Neuronal stem cell (in vitro differentiated cells): Measurements from ENCODE around the gene C4orf33.

ENCODE experiments used
- DNase-seq: peaks from one replicate; pipeline ENCODE4 v3.0.0-alpha.2; 2013; ENCODE audit warnings: low spot score
- H2AFZ ChIP-seq: one replicate; pipeline ENCODE4 v1.6.1; 2013; ENCODE audit warnings: mild to moderate bottlenecking, low read length, inconsistent platforms
- H2AK5ac ChIP-seq: 2 replicates; pipeline ENCODE4 v1.6.1; 2013; ENCODE audit warnings: low read depth, mild to moderate bottlenecking, inconsistent platforms, low read length, moderate library complexity, mixed read lengths
- H2BK120ac ChIP-seq: 2 replicates; pipeline ENCODE4 v1.6.1; 2013; ENCODE audit warnings: low read depth, mild to moderate bottlenecking, inconsistent platforms, low read length, moderate library complexity, mixed read lengths
- H2BK12ac ChIP-seq: one replicate; pipeline ENCODE4 v1.6.1; 2013; ENCODE audit warnings: low read length, inconsistent platforms
- H2BK15ac ChIP-seq: 2 replicates; pipeline ENCODE4 v1.6.1; 2013; ENCODE audit warnings: mild to moderate bottlenecking, low read length, inconsistent platforms, mixed read lengths
- H2BK5ac ChIP-seq: one replicate; pipeline ENCODE4 v1.6.1; 2013; ENCODE audit warnings: inconsistent platforms, mild to moderate bottlenecking, low read length, moderate library complexity
- H3K14ac ChIP-seq: one replicate; pipeline ENCODE4 v1.6.1; 2013; ENCODE audit warnings: low read length, inconsistent platforms
- H3K18ac ChIP-seq: 2 replicates; pipeline ENCODE4 v1.6.1; 2013; ENCODE audit warnings: low read length, inconsistent platforms
- H3K23ac ChIP-seq: 2 replicates; pipeline ENCODE4 v1.6.1; 2013; ENCODE audit warnings: low read depth, mild to moderate bottlenecking, mixed read lengths, low read length, inconsistent platforms; ENCODE audit not compliant: poor library complexity
- H3K27ac ChIP-seq: replicated peaks from 3 replicates; pipeline ENCODE4 v1.5.1; 2013; ENCODE audit warnings: low read length, inconsistent platforms
- H3K27me3 ChIP-seq, 3 experiments: 2 replicates each; pipeline ENCODE4 v1.6.1; 2013; ENCODE audit warnings: low read length in 3 of 3, mild to moderate bottlenecking in 2 of 3, inconsistent platforms in 1 of 3, low read depth in 1 of 3, mixed read lengths in 1 of 3, moderate library complexity in 1 of 3; ENCODE audit not compliant: control insufficient read depth in 3 of 3, insufficient read depth in 3 of 3
- H3K36me3 ChIP-seq, 2 donors: replicated peaks in 1 of 2; 2 replicates each; pipeline ENCODE4 v1.6.1; 2013; ENCODE audit warnings: low read length in 2 of 2; ENCODE audit not compliant: control insufficient read depth in 2 of 2, insufficient read depth in 2 of 2
- H3K4ac ChIP-seq: 2 replicates; pipeline ENCODE4 v1.6.1; 2013; ENCODE audit warnings: inconsistent platforms, mild to moderate bottlenecking, low read length, moderate library complexity
- H3K4me1 ChIP-seq, 2 donors: 1 replicate in 1 of 2; 2 replicates in 1 of 2; pipeline ENCODE4 v1.6.1; 2013; ENCODE audit warnings: low read length in 2 of 2, low read depth in 1 of 2; ENCODE audit not compliant: control insufficient read depth in 2 of 2, insufficient read depth in 1 of 2
- H3K4me2 ChIP-seq: one replicate; pipeline ENCODE4 v1.6.1; 2013; ENCODE audit warnings: mild to moderate bottlenecking, low read length, inconsistent platforms; ENCODE audit not compliant: insufficient read depth, poor library complexity, severe bottlenecking
- H3K4me3 ChIP-seq, 2 donors: 2 replicates each; pipeline ENCODE4 v1.5.1; 2013; ENCODE audit warnings: low read length in 2 of 2, mild to moderate bottlenecking in 2 of 2, inconsistent platforms in 1 of 2, moderate library complexity in 1 of 2
- H3K79me1 ChIP-seq: one replicate; pipeline ENCODE4 v1.6.1; 2013; ENCODE audit warnings: low read depth, mild to moderate bottlenecking, inconsistent platforms, low read length, moderate library complexity
- H3K9ac ChIP-seq: one replicate; pipeline ENCODE4 v1.6.1; 2013; ENCODE audit warnings: mild to moderate bottlenecking, low read depth, low read length, inconsistent platforms; ENCODE audit not compliant: poor library complexity
- H3K9me3 ChIP-seq, 2 donors: replicated peaks in 1 of 2; 2 replicates each; pipeline versions ENCODE3 to v1.6.1; 2013; ENCODE audit warnings: low read length in 2 of 2, mild to moderate bottlenecking in 2 of 2, inconsistent platforms in 1 of 2, low read depth in 1 of 2, mixed read lengths in 1 of 2, moderate library complexity in 1 of 2; ENCODE audit not compliant: control insufficient read depth in 2 of 2, insufficient read depth in 1 of 2
- H4K8ac ChIP-seq: one replicate; pipeline ENCODE4 v1.6.1; 2013; ENCODE audit warnings: low read depth, mild to moderate bottlenecking, inconsistent platforms, low read length, moderate library complexity
- H4K91ac ChIP-seq: one replicate; pipeline ENCODE4 v1.6.1; 2013; ENCODE audit warnings: low read length, low read depth, mild to moderate bottlenecking, inconsistent platforms; ENCODE audit not compliant: poor library complexity
- WGBS, 2 donors: extraction: QIAGEN DNeasy Blood & Tissue Kit; methylation state at CpG; one replicate each; pipeline ENCODE4 v1.1.7; 2013; ENCODE audit warnings: missing lambda C conversion rate in 2 of 2, mixed read lengths in 1 of 2; ENCODE audit not compliant: insufficient read length in 2 of 2, insufficient replicate concordance in 1 of 2; ENCODE audit errors: extremely low coverage in 2 of 2; 5-methylcytosine and 5-hydroxymethylcytosine counted together

The C4orf33 gene

DNA sequence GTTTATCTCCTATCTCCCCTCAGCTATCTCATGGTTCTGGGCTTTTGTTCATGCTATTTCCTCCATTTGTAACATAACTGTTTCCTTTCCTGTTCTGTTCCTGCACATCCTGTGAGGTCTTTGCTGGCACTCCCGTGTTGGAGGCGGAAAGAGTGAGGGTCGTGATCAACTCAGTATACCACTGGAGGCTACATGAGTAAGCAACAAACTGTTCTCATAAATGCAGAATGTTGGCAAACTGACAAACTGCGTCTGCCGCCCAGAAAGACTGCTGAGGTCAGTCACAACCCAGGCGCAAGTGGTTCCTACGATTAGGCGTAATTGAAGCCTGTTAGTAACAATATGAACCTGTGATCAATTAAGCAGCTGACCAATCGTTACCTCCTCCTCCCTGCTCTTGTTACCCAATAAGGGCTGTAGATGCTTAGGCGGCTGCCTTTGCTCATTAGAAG, 48.8 kb downstream of the C4orf33 start:
- Histone ChIP-seq H2BK12ac (no peak overlapping the region), H3K9me3 (no peaks in the 10 kb centered on the region), H2BK5ac (no peak overlapping the region), H3K27ac (no peak overlapping the region), H3K9ac (no peak overlapping the region), H2AK5ac (no peak overlapping the region), H3K4me3 (no peak overlapping the region), H3K18ac (no peak overlapping the region), H2BK120ac (no peak overlapping the region), H4K91ac (no peak overlapping the region), H3K36me3 (no peaks in the 10 kb centered on the region), H3K4me1 (peaks cover 0 to 3% of the 10 kb centered on the region in 2 donors), H3K4me2 (no peak overlapping the region), H2AFZ (peak overlapping the region; percentile 16), H3K4ac (no peak overlapping the region), H3K14ac (no peak overlapping the region), H3K79me1 (no peaks in the 10 kb centered on the region), H4K8ac (no peak overlapping the region), H3K23ac (no peak overlapping the region), H3K27me3 (no peaks in the 10 kb centered on the region), H2BK15ac (no peak overlapping the region)
- no CpG with 5 or more reads among the region's 10 CpGs for WGBS, 2 donors
- DNase-seq, result no peak

DNA sequence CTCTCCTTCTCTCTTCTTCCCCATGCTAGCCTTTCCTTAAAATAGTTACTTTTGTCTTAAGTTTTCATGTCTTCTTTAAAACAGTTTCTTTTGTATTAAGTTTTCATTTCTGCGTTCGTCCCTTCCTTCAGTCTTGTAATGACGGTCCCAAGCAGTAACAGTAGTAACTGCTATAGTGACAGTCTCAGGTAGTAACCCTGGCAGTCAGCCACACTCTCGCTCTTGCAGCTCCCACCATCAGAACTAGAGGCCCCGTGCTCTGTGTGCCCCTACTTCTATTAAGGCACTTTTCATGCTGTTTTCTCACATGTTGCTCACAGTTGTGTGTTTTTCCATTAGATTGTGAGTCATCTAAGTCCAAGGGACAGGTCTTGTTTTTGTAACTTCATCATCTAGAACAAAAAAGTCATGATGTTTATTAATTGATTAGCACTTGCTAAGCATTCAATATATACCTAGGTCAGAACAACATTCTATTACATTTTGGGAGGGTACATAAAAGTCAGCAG, 49.3 kb downstream of the C4orf33 start:
- H2AK5ac ChIP-seq, result no peak overlapping the region
- WGBS, 2 donors, result no CpG with 5 or more reads among the region's 5 CpGs

DNA sequence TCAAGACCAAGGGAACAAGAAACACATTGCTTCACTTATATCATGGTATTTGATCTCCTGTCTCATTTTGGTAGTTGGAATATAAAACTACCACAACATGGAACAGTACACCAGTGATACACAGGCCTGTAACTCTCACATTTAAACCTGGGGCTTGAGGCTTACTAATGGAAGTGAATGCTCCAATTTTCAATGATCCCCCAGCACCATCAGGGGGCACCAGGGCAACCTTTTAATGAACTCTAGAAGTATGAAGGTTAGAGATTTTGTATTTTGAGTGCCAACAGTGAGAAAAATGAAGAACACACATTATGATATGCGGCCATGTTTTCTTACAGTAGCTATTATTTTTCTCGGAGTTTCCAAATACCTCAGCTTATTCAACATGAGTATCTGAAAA, 50.7 kb downstream of the C4orf33 start:
- Histone ChIP-seq H3K4me2 (no peak overlapping the region), H4K91ac (no peak overlapping the region), H3K27ac (no peak overlapping the region), H2BK12ac (no peak overlapping the region), H3K9ac (no peak overlapping the region), H2BK15ac (no peak overlapping the region), H2BK120ac (no peak overlapping the region), H3K4ac (no peak overlapping the region), H3K79me1 (no peaks in the 10 kb centered on the region), H2AK5ac (no peak overlapping the region), H2BK5ac (no peak overlapping the region), H2AFZ (no peak overlapping the region), H4K8ac (no peak overlapping the region), H3K14ac (no peak overlapping the region), H3K9me3 (no peaks in the 10 kb centered on the region), H3K18ac (no peak overlapping the region), H3K4me1 (no peaks in the 10 kb centered on the region), H3K27me3 (no peaks in the 10 kb centered on the region), H3K23ac (no peak overlapping the region), H3K4me3 (no peak overlapping the region), H3K36me3 (no peaks in the 10 kb centered on the region)
- no peak for DNase-seq
- no CpG with 5 or more reads among the region's 2 CpGs for WGBS, 2 donors

More for the DNA sequence above, 49.3 kb downstream of the C4orf33 start:
- Histone ChIP-seq H3K79me1 (no peaks in the 10 kb centered on the region), H2AFZ (no peak overlapping the region), H3K4ac (no peak overlapping the region), H4K8ac (no peak overlapping the region), H3K14ac (no peak overlapping the region), H2BK5ac (no peak overlapping the region), H2BK12ac (no peak overlapping the region), H3K9me3 (no peaks in the 10 kb centered on the region), H3K23ac (no peak overlapping the region), H2BK15ac (no peak overlapping the region), H3K18ac (no peak overlapping the region), H3K27ac (no peak overlapping the region), H3K4me3 (no peak overlapping the region), H4K91ac (no peak overlapping the region), H3K36me3 (no peaks in the 10 kb centered on the region), H3K27me3 (no peaks in the 10 kb centered on the region), H3K4me1 (no peaks in the 10 kb centered on the region), H3K9ac (no peak overlapping the region), H2BK120ac (no peak overlapping the region), H3K4me2 (no peak overlapping the region)
- no peak for DNase-seq

DNA sequence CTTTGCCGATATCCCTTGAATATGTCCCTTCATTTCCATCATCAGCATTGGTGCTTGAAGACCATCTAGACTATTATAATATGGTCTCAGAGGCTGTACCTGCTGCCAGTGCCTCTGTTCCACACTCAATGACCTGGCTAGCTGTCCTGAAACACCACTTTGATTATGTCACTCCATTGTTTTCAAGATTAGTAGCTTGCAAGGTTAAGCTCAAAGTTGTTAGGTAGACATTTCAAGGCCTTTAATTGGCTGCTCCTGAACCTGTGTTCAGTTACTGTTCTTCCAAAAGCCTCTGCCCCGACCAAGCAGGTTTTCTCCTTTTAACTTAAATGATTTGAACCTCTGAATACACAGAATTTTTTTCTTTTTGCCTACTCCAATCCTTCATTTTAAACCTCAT, 52.9 kb downstream of the C4orf33 start:
- Histone ChIP-seq H3K79me1 (no peaks in the 10 kb centered on the region), H3K27ac (no peak overlapping the region), H3K14ac (no peak overlapping the region), H3K4me1 (no peaks in the 10 kb centered on the region), H3K4me3 (no peak overlapping the region), H2BK12ac (no peak overlapping the region), H3K36me3 (no peaks in the 10 kb centered on the region), H2AK5ac (no peak overlapping the region), H3K9ac (no peak overlapping the region), H4K8ac (no peak overlapping the region), H3K23ac (no peak overlapping the region), H3K18ac (no peak overlapping the region), H2BK5ac (no peak overlapping the region), H4K91ac (no peak overlapping the region), H3K4me2 (no peak overlapping the region), H2AFZ (no peak overlapping the region), H2BK120ac (no peak overlapping the region), H3K27me3 (no peaks in the 10 kb centered on the region), H3K9me3 (no peaks in the 10 kb centered on the region), H3K4ac (no peak overlapping the region), H2BK15ac (no peak overlapping the region)
- no CpG with 5 or more reads among the region's 2 CpGs for WGBS, 2 donors
- no peak for DNase-seq
